Naive thymus-derived CD4-positive, alpha-beta T cell (primary cell): ENCODE measurements around the gene RFX5. TPM values are rescaled to one million over a fixed set of nuclear protein-coding genes. Genes with fewer than 3 reads are reported as not detected.
"Not testable (repeated sequence)": the region's sequence is repeated elsewhere in the genome, so short reads cannot be mapped to it uniquely, and the experiment has no call there.

Experiments
- ATAC-seq: fragments of 150-1000 bp; cut with Tn5 transposase; 2 replicates; pipeline ENCODE4 v1.10.0; 2021; ENCODE audit warnings: mild to moderate bottlenecking, moderate library complexity
- CTCF ChIA-PET: fragments of 350-600 bp; sonication (Branson Sonifier 250); formaldehyde crosslinking; loops from one replicate; lab custom pipeline; 2021; ENCODE audit warnings: antibody characterized with exemption; lab: Charles Lee
- POLR2A ChIA-PET: fragments of 350-600 bp; sonication (Branson Sonifier 250); formaldehyde crosslinking; loops from one replicate; lab custom pipeline; 2021; ENCODE audit warnings: antibody characterized with exemption, inconsistent platforms; lab: Charles Lee
- DNase-seq, 9 donors: peaks; one replicate each; pipeline versions ENCODE4 v3.0.0 to v3.0.0-alpha.2; 2020 to 2022; ENCODE audit warnings: mixed read lengths in 1 of 9
- H3K27ac ChIP-seq: one replicate; pipeline ENCODE4 v1.7.0; 2013; ENCODE audit warnings: mild to moderate bottlenecking, low read depth, low read length, moderate library complexity
- H3K27me3 ChIP-seq, 2 donors: one replicate each; pipeline ENCODE4 v1.7.0; 2013; ENCODE audit warnings: low read length in 2 of 2, mild to moderate bottlenecking in 2 of 2, moderate library complexity in 2 of 2; ENCODE audit not compliant: control insufficient read depth in 2 of 2, insufficient read depth in 2 of 2
- H3K36me3 ChIP-seq, 3 experiments: 1 replicate in 2 of 3; 2 replicates in 1 of 3; pipeline ENCODE4 v1.7.0; 2013; ENCODE audit warnings: low read length in 3 of 3, mild to moderate bottlenecking in 3 of 3, moderate library complexity in 1 of 3; ENCODE audit not compliant: insufficient read depth in 3 of 3, control insufficient read depth in 2 of 3
- H3K4me1 ChIP-seq, 2 donors: one replicate each; pipeline ENCODE4 v1.7.0; 2013; ENCODE audit warnings: low read length in 2 of 2, mild to moderate bottlenecking in 2 of 2, moderate library complexity in 1 of 2; ENCODE audit not compliant: control insufficient read depth in 2 of 2, insufficient read depth in 2 of 2
- H3K4me3 ChIP-seq: 2 replicates; pipeline ENCODE4 v1.7.0; 2013; ENCODE audit warnings: mild to moderate bottlenecking, low read length
- H3K9me3 ChIP-seq, 3 experiments: 1 replicate in 2 of 3; 2 replicates in 1 of 3; pipeline ENCODE4 v1.7.0; 2013; ENCODE audit warnings: low read length in 3 of 3; ENCODE audit not compliant: control insufficient read depth in 2 of 3
- H3K27ac Mint-ChIP-seq, 9 donors: one replicate each; pipeline ENCODE4 v1.8.0; 2020 to 2022; ENCODE audit warnings: mixed read lengths in 9 of 9, mild to moderate bottlenecking in 8 of 9, moderate library complexity in 5 of 9, inconsistent platforms in 2 of 9
- H3K27me3 Mint-ChIP-seq, 5 donors: one replicate each; pipeline ENCODE4 v1.8.0; 2021 to 2022; ENCODE audit warnings: mixed read lengths in 5 of 5, mild to moderate bottlenecking in 1 of 5
- H3K36me3 Mint-ChIP-seq, 5 donors: one replicate each; pipeline ENCODE4 v1.8.0; 2020 to 2022; ENCODE audit warnings: mixed read lengths in 5 of 5, mild to moderate bottlenecking in 3 of 5, inconsistent platforms in 1 of 5
- H3K4me1 Mint-ChIP-seq, 7 donors: one replicate each; pipeline ENCODE4 v1.8.0; 2020 to 2022; ENCODE audit warnings: mixed read lengths in 7 of 7, mild to moderate bottlenecking in 3 of 7, inconsistent platforms in 1 of 7
- H3K4me3 Mint-ChIP-seq, 10 donors: one replicate each; pipeline ENCODE4 v1.8.0; 2020 to 2022; ENCODE audit warnings: mild to moderate bottlenecking in 10 of 10, mixed read lengths in 10 of 10, moderate library complexity in 6 of 10, inconsistent platforms in 2 of 10
- H3K9me3 Mint-ChIP-seq, 11 donors: one replicate each; pipeline ENCODE4 v1.8.0; 2020 to 2022; ENCODE audit warnings: mixed read lengths in 11 of 11, mild to moderate bottlenecking in 4 of 11, inconsistent platforms in 1 of 11, moderate library complexity in 1 of 11
- intact Hi-C, 2 donors: fragments of 100-400 bp; cut with micrococcal nuclease; formaldehyde crosslinking; loops; one replicate each; pipeline ENCODE4 v1.15.1; 2023
- polyA plus RNA-seq, 2 donors: library from polyadenylated mRNA; unstranded; fragments of 300-500 nt; fragmentation: Illumina TruSeq; gene quantifications; one replicate each; pipeline ENCODE4 v1.2.3, GENCODE V29; 2021
- total RNA-seq, 6 experiments: library from RNA in 5 of 6; stranded (reverse) in 5 of 6; gene quantifications; 1 replicate in 5 of 6; 2 replicates in 1 of 6; pipeline ENCODE4 v1.2.3 and lab custom pipeline; 2021 to 2026

The RFX5 gene
- total and polyA plus RNA-seq, 7 experiments from 2014 or later, result 26.6 to 89.3 (median 64.7) TPM

- H3K27me3 ChIP-seq, result no peaks in the 10 kb centered on the region
- peaks cover 0 to 11% (median 5%) of the 10 kb centered on the region in 3 experiments for H3K9me3 ChIP-seq
- DNase-seq, result no peak
- no peak for ATAC-seq
- Mint-ChIP-seq H3K27me3 (peaks cover 0 to 3% (median 0%) of the 10 kb centered on the region in 5 donors), H3K36me3 (peaks cover 4 to 10% (median 5%) of the 10 kb centered on the region in 5 donors), H3K9me3 (peaks cover 3 to 32% (median 10%) of the 10 kb centered on the region in 11 donors), H3K27ac (no peak overlapping the region), H3K4me1 (no peaks in the 10 kb centered on the region), H3K4me3 (no peak overlapping the region)
- H3K36me3 ChIP-seq, result no peaks in the 10 kb centered on the region
- H3K27ac ChIP-seq, result no peak overlapping the region
- POLR2A ChIA-PET, result no interaction called here
- CTCF ChIA-PET, result no interaction called here
- H3K4me3 ChIP-seq, result no peak overlapping the region
- intact Hi-C loops, result no loop called here
- H3K4me1 ChIP-seq, result no peaks in the 10 kb centered on the region
Measured at GRCh38 chr1:151361883-151362282, 14.8 kb upstream of the RFX5 start.

GRCh38 chr1:151356696-151357095, 9.6 kb upstream of the RFX5 start:
- H3K9me3 Mint-ChIP-seq, result peaks cover 0 to 16% (median 4%) of the 10 kb centered on the region in 11 donors
- H3K36me3 Mint-ChIP-seq, result peaks cover under 1 to 7% (median 5%) of the 10 kb centered on the region in 5 donors
- POLR2A ChIA-PET, result interaction anchor here (1.3 kb wide), 1 partner anchor 9 kb away, joined by 8 read pairs; the partner anchor contains the start of gene RFX5
- no peaks in the 10 kb centered on the region for H3K36me3 ChIP-seq
- no peak overlapping the region for H3K27ac ChIP-seq
- no peaks in the 10 kb centered on the region for H3K4me1 ChIP-seq
- CTCF ChIA-PET, result interaction anchor here (1.6 kb wide), 1 partner anchor 16 kb away, joined by 5 read pairs; no protein-coding TSS in a partner anchor
- no peaks in the 10 kb centered on the region for H3K27me3 ChIP-seq
- H3K4me3 Mint-ChIP-seq, result no peak overlapping the region
- H3K27ac Mint-ChIP-seq, result no peak overlapping the region
- peaks cover 0 to 10% (median 0%) of the 10 kb centered on the region in 5 donors for H3K27me3 Mint-ChIP-seq
- intact Hi-C loops, result no loop called here
- ATAC-seq, result no peak
- no peaks in the 10 kb centered on the region for H3K4me1 Mint-ChIP-seq
- H3K4me3 ChIP-seq, result no peak overlapping the region
- no peak for DNase-seq
- no peaks in the 10 kb centered on the region for H3K9me3 ChIP-seq

GRCh38 chr1:151352021-151352718, 5.1 kb upstream of the RFX5 start:
- Mint-ChIP-seq H3K9me3 (peaks cover 0 to 11% (median 1%) of the 10 kb centered on the region in 11 donors), H3K36me3 (peaks cover 0 to 8% (median 0%) of the 10 kb centered on the region in 5 donors), H3K4me1 (peaks cover 7 to 13% (median 12%) of the 10 kb centered on the region in 7 donors), H3K27ac (no peak overlapping the region), H3K4me3 (no peak overlapping the region), H3K27me3 (peaks cover 0 to 6% (median 0%) of the 10 kb centered on the region in 5 donors)
- DNase-seq, result no peak
- no peak for ATAC-seq
- no peak overlapping the region for H3K27ac ChIP-seq
- H3K4me1 ChIP-seq, result peaks cover 5% of the 10 kb centered on the region in 2 donors
- H3K4me3 ChIP-seq, result no peak overlapping the region
- CTCF ChIA-PET, result interaction anchor here (0.7 to 2.0 kb wide), 2 partner anchors 11 to 289 kb away, joined by 3 to 7 read pairs; no protein-coding TSS in a partner anchor
- no peaks in the 10 kb centered on the region for H3K27me3 ChIP-seq
- no peaks in the 10 kb centered on the region for H3K9me3 ChIP-seq
- no peaks in the 10 kb centered on the region for H3K36me3 ChIP-seq
- POLR2A ChIA-PET, result no interaction called here
- intact Hi-C loops, result no loop called here

GRCh38 chr1:151350323-151350722, 3.3 kb upstream of the RFX5 start:
- H3K4me3 Mint-ChIP-seq, H3K4me3 ChIP-seq, H3K27ac ChIP-seq, H3K9me3 ChIP-seq, ATAC-seq, H3K27me3 Mint-ChIP-seq, H3K27ac Mint-ChIP-seq, DNase-seq, H3K27me3 ChIP-seq, intact Hi-C loops, H3K36me3 ChIP-seq: not testable (repeated sequence)
- H3K9me3 Mint-ChIP-seq, result peaks cover 0 to 11% (median 1%) of the 10 kb centered on the region in 11 donors
- H3K4me1 ChIP-seq, result peaks cover 13 to 16% of the 10 kb centered on the region in 2 donors
- POLR2A ChIA-PET, result interaction anchor here (0.9 to 1.8 kb wide), 2 partner anchors 10 to 24 kb away, joined by 4 to 5 read pairs; no protein-coding TSS in a partner anchor
- H3K36me3 Mint-ChIP-seq, result peaks cover 0 to 14% (median 0%) of the 10 kb centered on the region in 5 donors
- peaks cover 19 to 29% (median 28%) of the 10 kb centered on the region in 7 donors for H3K4me1 Mint-ChIP-seq
- CTCF ChIA-PET, result interaction anchor here (0.7 to 1.4 kb wide), 2 partner anchors 9 to 161 kb away, joined by 4 to 7 read pairs; partner anchors contain the start of gene CGN

GRCh38 chr1:151347523-151348246, 633 bp upstream of the RFX5 start:
- Histone ChIP-seq H3K4me1 (peaks cover 13 to 16% of the 10 kb centered on the region in 2 donors), H3K4me3 (peak overlapping the region; percentile 75), H3K27me3 (no peaks in the 10 kb centered on the region), H3K9me3 (no peaks in the 10 kb centered on the region), H3K27ac (peak overlapping the region; percentile 96), H3K36me3 (peaks cover 0 to 23% (median 0%) of the 10 kb centered on the region in 3 experiments)
- DNase-seq (no peak), ATAC-seq (no peak)
- Mint-ChIP-seq H3K9me3 (peaks cover 0 to 11% (median 1%) of the 10 kb centered on the region in 11 donors), H3K4me1 (peaks cover 20 to 44% (median 39%) of the 10 kb centered on the region in 7 donors), H3K27me3 (no peaks in the 10 kb centered on the region), H3K4me3 (peak overlapping the region; percentile 85 to 98 (median 95)), H3K36me3 (peaks cover 0 to 26% (median 11%) of the 10 kb centered on the region in 5 donors), H3K27ac (peak overlapping the region; percentile 95 to 100 (median 99))
- intact Hi-C loops, result loop anchor here (1.0 to 10.0 kb wide), 11 partner anchors 20 to 861 kb away; partner anchors contain the start of genes PI4KB (in 2 of the 2), POGZ (in 2 of the 2), PSMB4 (in 2 of the 2) and ARNT (in 1 of the 2)
- POLR2A ChIA-PET, result interaction anchor here (0.6 to 1.6 kb wide), 9 partner anchors 9 to 471 kb away, joined by 3 to 10 read pairs (median 4); partner anchors contain the start of genes MINDY1, PI4KB, PSMB4 and ZNF687
- CTCF ChIA-PET, result interaction anchor here (0.6 kb wide), 1 partner anchor 42 kb away, joined by 3 read pairs; no protein-coding TSS in a partner anchor
